SU-DHL-6 (cell line): ENCODE results near the gene RGS6.

Experiments
- H2AFZ ChIP-seq: fragments of 200-600 bp; sonication (generic); 2 replicates; pipeline ENCODE4 v1.6.1; 2014; ENCODE audit warnings: low read depth, mild to moderate bottlenecking, moderate library complexity, mixed read lengths, antibody characterized with exemption, low read length; ENCODE audit not compliant: severe bottlenecking
- H3F3A ChIP-seq: fragments of 200-600 bp; shearing (Covaris generic); 2 replicates; pipeline ENCODE4 v1.6.0; 2016; ENCODE audit warnings: antibody characterized with exemption, mild to moderate bottlenecking; ENCODE audit not compliant: insufficient read depth
- H3K27ac ChIP-seq: fragments of 200-600 bp; sonication (generic); 2 replicates; pipeline ENCODE4 v1.5.1; 2016; ENCODE audit warnings: low read depth, mild to moderate bottlenecking, low read length, moderate library complexity, mixed read lengths
- H3K27me3 ChIP-seq: fragments of 200-600 bp; sonication (generic), shearing (Covaris generic); 2 replicates; pipeline ENCODE4 v1.6.0; 2014; ENCODE audit warnings: mild to moderate bottlenecking, low read length
- H3K36me3 ChIP-seq: fragments of 200-600 bp; sonication (generic); 2 replicates; pipeline ENCODE4 v1.6.1; 2014; ENCODE audit warnings: mild to moderate bottlenecking, low read length, mixed read lengths
- H3K4me2 ChIP-seq: fragments of 300-600, 200-600 bp; shearing (Covaris generic), sonication (generic); 2 replicates; pipeline ENCODE4 v1.6.0; 2014; ENCODE audit warnings: low read length, low read depth, mild to moderate bottlenecking; ENCODE audit not compliant: poor library complexity, severe bottlenecking
- H3K4me3 ChIP-seq: fragments of 200-600 bp; sonication (generic); 2 replicates; pipeline ENCODE4 v1.5.1; 2014; ENCODE audit warnings: antibody characterized with exemption, low read length, mild to moderate bottlenecking, mixed read lengths; ENCODE audit not compliant: insufficient read depth, poor library complexity, severe bottlenecking
- H3K79me2 ChIP-seq: fragments of 200-600 bp; sonication (generic); 2 replicates; pipeline ENCODE4 v1.6.1; 2014; ENCODE audit warnings: mild to moderate bottlenecking, low read length, moderate library complexity; ENCODE audit not compliant: insufficient read depth
- H3K9ac ChIP-seq: fragments of 200-600 bp; sonication (generic); 2 replicates; pipeline ENCODE4 v1.7.0; 2014; ENCODE audit warnings: mild to moderate bottlenecking, low read length
- H3K9me2 ChIP-seq: fragments of 200-600 bp; sonication (generic); replicated peaks from 2 replicates; pipeline ENCODE4 v1.6.1; 2014; ENCODE audit warnings: low read length; ENCODE audit not compliant: insufficient read depth
- H3K9me3 ChIP-seq: fragments of 200-600 bp; sonication (generic); 2 replicates; pipeline ENCODE4 v1.6.1; 2014; ENCODE audit warnings: low read length, mixed read lengths; ENCODE audit not compliant: insufficient read depth
- H4K20me1 ChIP-seq: fragments of 200-600 bp; sonication (generic); 2 replicates; pipeline ENCODE4 v1.6.1; 2014; ENCODE audit warnings: low read depth, mild to moderate bottlenecking, antibody characterized with exemption, low read length, moderate library complexity, mixed read lengths
- CTCF ChIP-seq: fragments of 200-600 bp; sonication (generic); IDR thresholded peaks from one replicate; pipeline ENCODE4 v1.5.1; 2017; ENCODE audit warnings: antibody characterized with exemption, mild to moderate bottlenecking, low read length, moderate library complexity; ENCODE audit not compliant: insufficient read depth, poor library complexity, severe bottlenecking
- EZH2phosphoT487 ChIP-seq: fragments of 200-600 bp; sonication (generic), shearing (Covaris generic); conservative IDR thresholded peaks from 2 replicates; pipeline ENCODE4 v1.6.1; 2018; ENCODE audit warnings: mild to moderate bottlenecking, antibody characterized with exemption, low read length, moderate library complexity, mixed read lengths

RGS6 gene

GRCh38 chr14:72178517-72178916 is 246.3 kb downstream of the RGS6 start:
- H3K9me3 ChIP-seq, result no peaks in the 10 kb centered on the region
- H3K27me3 ChIP-seq, result no peaks in the 10 kb centered on the region
- no peak overlapping the region for H3K9ac ChIP-seq
- no peak overlapping the region for H3K4me3 ChIP-seq
- no peaks in the 10 kb centered on the region for H3K9me2 ChIP-seq
- no peaks in the 10 kb centered on the region for H4K20me1 ChIP-seq
- H3F3A ChIP-seq, result no peaks in the 10 kb centered on the region
- H2AFZ ChIP-seq, result no peak overlapping the region
- H3K4me2 ChIP-seq, result no peak overlapping the region
- H3K27ac ChIP-seq, result no peak overlapping the region
- H3K79me2 ChIP-seq, result no peaks in the 10 kb centered on the region
- TF ChIP-seq CTCF (no peak), EZH2phosphoT487 (no peak)
- no peaks in the 10 kb centered on the region for H3K36me3 ChIP-seq

GRCh38 chr14:72182708-72183432 is 250.6 kb downstream of the RGS6 start:
- Histone ChIP-seq H3K9ac (no peak overlapping the region), H3K4me2 (no peak overlapping the region)
- TF ChIP-seq CTCF (no peak), EZH2phosphoT487 (no peak)

GRCh38 chr14:72183631-72184030 is 251.4 kb downstream of the RGS6 start:
- Histone ChIP-seq H3K9ac (no peak overlapping the region), H3K4me2 (no peak overlapping the region), H3F3A (no peaks in the 10 kb centered on the region)

More at GRCh38 chr14:72182708-72183432, 250.6 kb downstream of the RGS6 start:
- Histone ChIP-seq H4K20me1 (no peaks in the 10 kb centered on the region), H3K9me2 (no peaks in the 10 kb centered on the region), H3K27me3 (no peaks in the 10 kb centered on the region), H2AFZ (no peak overlapping the region), H3K79me2 (no peaks in the 10 kb centered on the region), H3K9me3 (no peaks in the 10 kb centered on the region), H3K27ac (no peak overlapping the region), H3F3A (no peaks in the 10 kb centered on the region), H3K36me3 (no peaks in the 10 kb centered on the region), H3K4me3 (no peak overlapping the region)

More at GRCh38 chr14:72183631-72184030, 251.4 kb downstream of the RGS6 start:
- Histone ChIP-seq H3K4me3 (no peak overlapping the region), H3K79me2 (no peaks in the 10 kb centered on the region), H2AFZ (no peak overlapping the region), H3K36me3 (no peaks in the 10 kb centered on the region), H3K9me2 (no peaks in the 10 kb centered on the region), H3K27me3 (no peaks in the 10 kb centered on the region), H3K9me3 (no peaks in the 10 kb centered on the region), H4K20me1 (no peaks in the 10 kb centered on the region), H3K27ac (no peak overlapping the region)
- TF ChIP-seq EZH2phosphoT487, result no peak
- TF ChIP-seq CTCF, result no peak
